Right atrium auricular region (tissue), 2 donors: ENCODE data around the gene LRMDA. TPM values are rescaled to one million over a fixed set of nuclear protein-coding genes. Genes with fewer than 3 reads are reported as not detected.

Experiments
- DNase-seq: peaks from one replicate; pipeline ENCODE4 v3.0.0-alpha.2; 2019; ENCODE audit warnings: low spot score
- H3K27ac ChIP-seq, 2 donors: fragments of 200-600 bp; sonication (generic); 1 replicate in 1 of 2; 2 replicates in 1 of 2; pipeline ENCODE4 v1.5.1; 2016 to 2019
- H3K27me3 ChIP-seq, 2 donors: fragments of 200-600 bp; sonication (generic); one replicate each; pipeline versions ENCODE4 v1.5.1 to v1.6.0; 2017 to 2019
- H3K36me3 ChIP-seq: fragments of 200-600 bp; sonication (generic); one replicate; pipeline ENCODE4 v1.5.1; 2016
- H3K4me1 ChIP-seq, 2 donors: fragments of 200-600 bp; sonication (generic); one replicate each; pipeline versions ENCODE4 v1.5.1 to v1.6.0; 2017 to 2019
- H3K4me3 ChIP-seq, 2 donors: fragments of 200-600 bp; sonication (generic); 1 replicate in 1 of 2; 2 replicates in 1 of 2; pipeline ENCODE4 v1.5.1; 2017 to 2019; ENCODE audit warnings: mild to moderate bottlenecking in 1 of 2, moderate library complexity in 1 of 2
- H3K9me3 ChIP-seq, 2 donors: fragments of 200-600 bp; sonication (generic); one replicate each; pipeline ENCODE4 v1.5.1; 2019
- CTCF ChIP-seq, 2 donors: fragments of 200-600 bp; sonication (generic); IDR thresholded peaks; one replicate each; pipeline ENCODE4 v1.5.1; 2019; ENCODE audit warnings: antibody characterized with exemption in 2 of 2
- total RNA-seq, 2 donors: library from RNA; depleted of rRNA; stranded (reverse); fragments of >200 nt; gene quantifications; one replicate each; pipeline ENCODE4 v1.1.0, GENCODE V29; 2016

The LRMDA gene
- total RNA-seq, 2 donors from 2014 or later: 6.1 to 19.1 TPM

- TF ChIP-seq CTCF (IDR thresholded peaks at IDR 0.05): no peak
- H3K27ac ChIP-seq: no peak overlapping the region
- peaks cover 0 to under 1% of the 10 kb centered on the region in 2 donors for H3K4me1 ChIP-seq
- H3K4me3 ChIP-seq: no peak overlapping the region
- no peak for DNase-seq
- H3K36me3 ChIP-seq: no peaks in the 10 kb centered on the region
- peaks cover 0 to 5% of the 10 kb centered on the region in 2 donors for H3K9me3 ChIP-seq
- no peaks in the 10 kb centered on the region for H3K27me3 ChIP-seq
These were observed 985.2 kb downstream of the LRMDA start for GRCh38 chr10:76416642-76417041.

- Histone ChIP-seq H3K36me3 (no peaks in the 10 kb centered on the region), H3K27ac (no peak overlapping the region), H3K4me1 (no peaks in the 10 kb centered on the region), H3K4me3 (no peak overlapping the region), H3K27me3 (no peaks in the 10 kb centered on the region), H3K9me3 (peaks cover 0 to 5% of the 10 kb centered on the region in 2 donors)
- no peak for DNase-seq
- no peak for TF ChIP-seq CTCF (IDR thresholded peaks at IDR 0.05)
These were observed 989.3 kb downstream of the LRMDA start for GRCh38 chr10:76420725-76421124.

- Histone ChIP-seq H3K36me3 (no peaks in the 10 kb centered on the region), H3K4me3 (no peak overlapping the region), H3K4me1 (no peaks in the 10 kb centered on the region), H3K27me3 (no peaks in the 10 kb centered on the region), H3K9me3 (peaks cover 0 to 4% of the 10 kb centered on the region in 2 donors), H3K27ac (no peak overlapping the region)
- TF ChIP-seq CTCF (IDR thresholded peaks at IDR 0.05): peak in 1 of 2 donors; percentile 35
- no peak for DNase-seq
These were observed 991.3 kb downstream of the LRMDA start for GRCh38 chr10:76422769-76423168.

- Histone ChIP-seq H3K9me3 (no peaks in the 10 kb centered on the region), H3K36me3 (no peaks in the 10 kb centered on the region), H3K27ac (peak overlapping the region; percentile 80 to 96), H3K27me3 (no peaks in the 10 kb centered on the region), H3K4me1 (peaks cover 0 to 53% of the 10 kb centered on the region in 2 donors), H3K4me3 (no peak overlapping the region)
- DNase-seq: no peak
- no peak for TF ChIP-seq CTCF (IDR thresholded peaks at IDR 0.05)
These were observed 997.3 kb downstream of the LRMDA start for GRCh38 chr10:76428551-76429367.

GRCh38 chr10:76429368-76430060 is 998.1 kb downstream of the LRMDA start:
- Histone ChIP-seq H3K4me1 (peaks cover 0 to 60% of the 10 kb centered on the region in 2 donors), H3K27me3 (no peaks in the 10 kb centered on the region), H3K27ac (peak overlapping the region; percentile 80 to 96), H3K4me3 (no peak overlapping the region), H3K36me3 (no peaks in the 10 kb centered on the region), H3K9me3 (no peaks in the 10 kb centered on the region)
- TF ChIP-seq CTCF (IDR thresholded peaks at IDR 0.05): no peak
- no peak for DNase-seq
